Activated B cell treated with CpG ODN at 0.5 μM for 24 hours (primary cell): ENCODE results near the gene ZBED6. TPM values are rescaled to one million over a fixed set of nuclear protein-coding genes. Genes with fewer than 3 reads are reported as not detected.
A peak's percentile ranks its signal among the peaks of the same experiment; 100 is the strongest.

Experiments
- ATAC-seq: fragments of 200-7000 bp; cut with Tn5 transposase; one replicate; pipeline ENCODE4 v1.10.0; 2021; ENCODE audit warnings: low read depth, mild to moderate bottlenecking, moderate library complexity
- CTCF ChIA-PET: fragments of 350-600 bp; sonication (Branson Sonifier 250); formaldehyde crosslinking; loops from one replicate; lab custom pipeline; 2021; ENCODE audit warnings: antibody characterized with exemption; lab: Charles Lee
- POLR2A ChIA-PET: fragments of 350-600 bp; sonication (Branson Sonifier 250); formaldehyde crosslinking; loops from one replicate; lab custom pipeline; 2021; ENCODE audit warnings: antibody characterized with exemption; lab: Charles Lee
- DNase-seq: peaks from one replicate; pipeline ENCODE4 v3.0.0; 2022
- H3K27ac Mint-ChIP-seq: one replicate; pipeline ENCODE4 v1.8.0; 2020; ENCODE audit warnings: mixed read lengths
- H3K27me3 Mint-ChIP-seq: one replicate; pipeline ENCODE4 v1.8.0; 2021; ENCODE audit warnings: mixed read lengths
- H3K36me3 Mint-ChIP-seq: one replicate; pipeline ENCODE4 v1.8.0; 2021; ENCODE audit warnings: low read depth, mixed read lengths
- H3K4me1 Mint-ChIP-seq: one replicate; pipeline ENCODE4 v1.8.0; 2021; ENCODE audit warnings: mixed read lengths
- H3K4me3 Mint-ChIP-seq: one replicate; pipeline ENCODE4 v1.8.0; 2020; ENCODE audit warnings: mild to moderate bottlenecking, mixed read lengths
- H3K9me3 Mint-ChIP-seq: one replicate; pipeline ENCODE4 v1.8.0; 2020; ENCODE audit warnings: mixed read lengths
- intact Hi-C: fragments of 100-400 bp; cut with micrococcal nuclease; formaldehyde crosslinking; loops from one replicate; pipeline ENCODE4 v1.15.1; 2024
- total RNA-seq: library from RNA; stranded (reverse); gene quantifications from 2 replicates; pipeline ENCODE4 v1.2.3, GENCODE V29; 2022
- TF ChIP-seq, protein P1 (sequence below): fragments of 200-600 bp; IDR thresholded peaks from one replicate; pipeline ENCODE4 v1.8.0; 2022; ENCODE audit warnings: antibody characterized with exemption, mild to moderate bottlenecking

Gene ZBED6
- total RNA-seq, 1 donor from 2014 or later = 31.4 TPM

DNA sequence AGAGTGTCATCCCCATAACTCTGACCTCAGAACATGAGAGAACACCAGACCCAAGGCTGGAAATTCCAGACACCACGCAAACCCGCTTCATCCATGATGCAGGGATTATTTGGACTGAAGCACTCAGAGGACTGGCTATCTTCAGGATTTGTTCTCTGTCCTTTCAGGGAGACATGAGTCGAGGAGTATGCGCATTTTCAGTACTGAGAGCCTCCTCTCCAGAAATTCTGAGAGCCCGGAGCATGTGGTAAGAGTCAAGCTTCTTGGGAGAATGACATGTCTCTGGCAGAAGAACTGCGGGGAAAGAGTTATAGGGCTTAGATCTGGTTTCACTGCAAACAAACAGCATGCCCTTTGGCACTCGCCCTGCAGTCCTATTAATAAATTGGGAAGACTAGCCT is 23.5 kb upstream of the ZBED6 start:
- CTCF ChIA-PET = no interaction called here

GRCh38 chr1:203772836-203773235 is 22.6 kb upstream of the ZBED6 start:
- H3K9me3 Mint-ChIP-seq = no peaks in the 10 kb centered on the region
- CTCF ChIA-PET = interaction anchor here (1.7 kb wide), 1 partner anchor 71 kb away, joined by 6 read pairs; no protein-coding TSS in a partner anchor

More for the DNA sequence above, 23.5 kb upstream of the ZBED6 start:
- TF ChIP-seq, protein P1, sequence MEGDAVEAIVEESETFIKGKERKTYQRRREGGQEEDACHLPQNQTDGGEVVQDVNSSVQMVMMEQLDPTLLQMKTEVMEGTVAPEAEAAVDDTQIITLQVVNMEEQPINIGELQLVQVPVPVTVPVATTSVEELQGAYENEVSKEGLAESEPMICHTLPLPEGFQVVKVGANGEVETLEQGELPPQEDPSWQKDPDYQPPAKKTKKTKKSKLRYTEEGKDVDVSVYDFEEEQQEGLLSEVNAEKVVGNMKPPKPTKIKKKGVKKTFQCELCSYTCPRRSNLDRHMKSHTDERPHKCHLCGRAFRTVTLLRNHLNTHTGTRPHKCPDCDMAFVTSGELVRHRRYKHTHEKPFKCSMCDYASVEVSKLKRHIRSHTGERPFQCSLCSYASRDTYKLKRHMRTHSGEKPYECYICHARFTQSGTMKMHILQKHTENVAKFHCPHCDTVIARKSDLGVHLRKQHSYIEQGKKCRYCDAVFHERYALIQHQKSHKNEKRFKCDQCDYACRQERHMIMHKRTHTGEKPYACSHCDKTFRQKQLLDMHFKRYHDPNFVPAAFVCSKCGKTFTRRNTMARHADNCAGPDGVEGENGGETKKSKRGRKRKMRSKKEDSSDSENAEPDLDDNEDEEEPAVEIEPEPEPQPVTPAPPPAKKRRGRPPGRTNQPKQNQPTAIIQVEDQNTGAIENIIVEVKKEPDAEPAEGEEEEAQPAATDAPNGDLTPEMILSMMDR = no peak
- H3K9me3 Mint-ChIP-seq = no peaks in the 10 kb centered on the region
- H3K27ac Mint-ChIP-seq = no peak overlapping the region
- POLR2A ChIA-PET = interaction anchor here (0.7 kb wide), 2 partner anchors 24 to 35 kb away, joined by 3 to 4 read pairs; no protein-coding TSS in a partner anchor
- intact Hi-C loops = no loop called here
- no peaks in the 10 kb centered on the region for H3K27me3 Mint-ChIP-seq
- ATAC-seq = no peak
- H3K4me3 Mint-ChIP-seq = no peak overlapping the region
- H3K36me3 Mint-ChIP-seq = peaks cover 54% of the 10 kb centered on the region
- peaks cover 19% of the 10 kb centered on the region for H3K4me1 Mint-ChIP-seq
- no peak for DNase-seq

GRCh38 chr1:203776636-203777035 is 18.8 kb upstream of the ZBED6 start:
- Mint-ChIP-seq H3K36me3 (peaks cover 36% of the 10 kb centered on the region), H3K27me3 (no peaks in the 10 kb centered on the region), H3K27ac (no peak overlapping the region), H3K9me3 (no peaks in the 10 kb centered on the region), H3K4me3 (no peak overlapping the region), H3K4me1 (peaks cover 12% of the 10 kb centered on the region)
- peak; percentile 37 for ATAC-seq
- POLR2A ChIA-PET = no interaction called here
- intact Hi-C loops = loop anchor here (2.0 to 5.0 kb wide), 2 partner anchors 74 to 272 kb away; no protein-coding TSS in a partner anchor
- no peak for DNase-seq
- CTCF ChIA-PET = interaction anchor here (0.9 to 2.1 kb wide), 4 partner anchors 15 to 273 kb away, joined by 3 to 7 read pairs (median 5); no protein-coding TSS in a partner anchor
- TF ChIP-seq, protein P1 = no peak

More at GRCh38 chr1:203772836-203773235, 22.6 kb upstream of the ZBED6 start:
- TF ChIP-seq, protein P1 = no peak
- ATAC-seq (no peak), DNase-seq (no peak)
- Mint-ChIP-seq H3K4me1 (peaks cover 19% of the 10 kb centered on the region), H3K4me3 (no peak overlapping the region), H3K27me3 (no peaks in the 10 kb centered on the region), H3K27ac (no peak overlapping the region), H3K36me3 (peaks cover 56% of the 10 kb centered on the region)
- intact Hi-C loops = no loop called here
- POLR2A ChIA-PET = no interaction called here

DNA sequence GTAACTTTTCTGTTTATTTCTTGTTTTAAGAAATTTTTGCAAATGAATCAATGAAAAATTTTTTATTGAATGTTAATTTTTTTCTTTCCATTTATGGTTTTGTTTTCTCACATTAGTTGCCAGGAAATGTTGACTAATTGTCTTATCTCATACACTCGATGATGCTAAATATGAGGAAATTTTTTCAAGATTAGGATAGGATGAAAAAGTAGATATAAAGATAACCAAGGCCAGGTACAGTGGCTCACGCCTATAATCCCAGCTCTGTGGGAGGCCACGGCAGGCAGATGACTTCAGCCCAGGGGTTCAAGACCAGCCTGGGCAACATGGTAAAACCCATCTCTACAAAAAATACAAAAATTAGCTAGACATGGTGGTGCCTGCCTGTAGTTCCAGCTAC is 17.8 kb upstream of the ZBED6 start:
- no peaks in the 10 kb centered on the region for H3K9me3 Mint-ChIP-seq
- peaks cover 12% of the 10 kb centered on the region for H3K4me1 Mint-ChIP-seq
- POLR2A ChIA-PET = interaction anchor here (0.7 kb wide), 2 partner anchors 48 to 420 kb away, joined by 3 to 5 read pairs; no protein-coding TSS in a partner anchor
- CTCF ChIA-PET = interaction anchor here (0.9 to 1.7 kb wide), 2 partner anchors 185 to 274 kb away, joined by 4 to 7 read pairs; no protein-coding TSS in a partner anchor
- H3K36me3 Mint-ChIP-seq = peaks cover 30% of the 10 kb centered on the region
- ATAC-seq = no peak
- no peak overlapping the region for H3K4me3 Mint-ChIP-seq
- H3K27me3 Mint-ChIP-seq = no peaks in the 10 kb centered on the region
- no peak for DNase-seq
- intact Hi-C loops = loop anchor here (2.0 to 5.0 kb wide), 2 partner anchors 75 to 273 kb away; no protein-coding TSS in a partner anchor
- TF ChIP-seq, protein P1 = no peak
- H3K27ac Mint-ChIP-seq = no peak overlapping the region

- TF ChIP-seq, protein P1 = no peak
- Mint-ChIP-seq H3K36me3 (peaks cover 28% of the 10 kb centered on the region), H3K27me3 (no peaks in the 10 kb centered on the region), H3K4me1 (peaks cover 12% of the 10 kb centered on the region), H3K27ac (no peak overlapping the region), H3K9me3 (no peaks in the 10 kb centered on the region), H3K4me3 (no peak overlapping the region)
- ATAC-seq (no peak), DNase-seq (no peak)
- intact Hi-C loops = loop anchor here (5.0 kb wide), 1 partner anchor 76 kb away; no protein-coding TSS in a partner anchor
- ChIA-PET POLR2A (no interaction called here), CTCF (interaction anchor here (1.7 kb wide), 1 partner anchor 275 kb away, joined by 7 read pairs; no protein-coding TSS in a partner anchor)
These were observed 17.3 kb upstream of the ZBED6 start for GRCh38 chr1:203778146-203778545.
